Measurements from ENCODE around the gene TFF3.

Gene TFF3

GRCh38 chr21:42330380-42331371 is 15.5 kb upstream of the TFF3 start:
- DNase-seq = no peak
- in situ Hi-C loops (cut with HindIII; ENCODE audit: low pct_ligation_motif_present, low pct_unique_long_range_greater_than_20kb, low sequenced_read_pairs) = no loop called here

- in situ Hi-C loops (cut with HindIII; ENCODE audit: low pct_ligation_motif_present, low pct_unique_long_range_greater_than_20kb, low sequenced_read_pairs) = no loop called here
- DNase-seq = no peak
These were observed 9.7 kb upstream of the TFF3 start for GRCh38 chr21:42324896-42325295.

- in situ Hi-C loops (cut with HindIII; ENCODE audit: low pct_ligation_motif_present, low pct_unique_long_range_greater_than_20kb, low sequenced_read_pairs) = no loop called here
These were observed 6.6 kb upstream of the TFF3 start for GRCh38 chr21:42321845-42322244.

GRCh38 chr21:42321231-42321630 is 6.0 kb upstream of the TFF3 start:
- in situ Hi-C loops (cut with HindIII; ENCODE audit: low pct_ligation_motif_present, low pct_unique_long_range_greater_than_20kb, low sequenced_read_pairs) = no loop called here
- no peak for DNase-seq

More at GRCh38 chr21:42321845-42322244, 6.6 kb upstream of the TFF3 start:
- DNase-seq = no peak

- no peak for DNase-seq
- in situ Hi-C loops (cut with HindIII; ENCODE audit: low pct_ligation_motif_present, low pct_unique_long_range_greater_than_20kb, low sequenced_read_pairs) = no loop called here
These were observed 5.6 kb upstream of the TFF3 start for GRCh38 chr21:42320791-42321190.

- no peak for DNase-seq
- in situ Hi-C loops (cut with HindIII; ENCODE audit: low pct_ligation_motif_present, low pct_unique_long_range_greater_than_20kb, low sequenced_read_pairs) = no loop called here
These were observed 4.8 kb upstream of the TFF3 start for GRCh38 chr21:42319851-42320572.

GRCh38 chr21:42319376-42319775 is 4.2 kb upstream of the TFF3 start:
- in situ Hi-C loops (cut with HindIII; ENCODE audit: low pct_ligation_motif_present, low pct_unique_long_range_greater_than_20kb, low sequenced_read_pairs) = no loop called here
- DNase-seq = no peak

- in situ Hi-C loops (cut with HindIII; ENCODE audit: low pct_ligation_motif_present, low pct_unique_long_range_greater_than_20kb, low sequenced_read_pairs) = no loop called here
These were observed 2.9 kb upstream of the TFF3 start for GRCh38 chr21:42317826-42318746.

GRCh38 chr21:42317341-42317741 is 2.1 kb upstream of the TFF3 start:
- DNase-seq = no peak
- in situ Hi-C loops (cut with HindIII; ENCODE audit: low pct_ligation_motif_present, low pct_unique_long_range_greater_than_20kb, low sequenced_read_pairs) = no loop called here

More at GRCh38 chr21:42317826-42318746, 2.9 kb upstream of the TFF3 start:
- no peak for DNase-seq

GRCh38 chr21:42316891-42317290 is 1.7 kb upstream of the TFF3 start:
- in situ Hi-C loops (cut with HindIII; ENCODE audit: low pct_ligation_motif_present, low pct_unique_long_range_greater_than_20kb, low sequenced_read_pairs) = no loop called here
- no peak for DNase-seq

GRCh38 chr21:42314616-42315295 is 453 bp downstream of the TFF3 start:
- in situ Hi-C loops (cut with HindIII; ENCODE audit: low pct_ligation_motif_present, low pct_unique_long_range_greater_than_20kb, low sequenced_read_pairs) = no loop called here
- DNase-seq = no peak

GRCh38 chr21:42313501-42313969 is 1.7 kb downstream of the TFF3 start:
- in situ Hi-C loops (cut with HindIII; ENCODE audit: low pct_ligation_motif_present, low pct_unique_long_range_greater_than_20kb, low sequenced_read_pairs) = no loop called here
- no peak for DNase-seq

GRCh38 chr21:42312626-42313104 is 2.5 kb downstream of the TFF3 start:
- no peak for DNase-seq
- in situ Hi-C loops (cut with HindIII; ENCODE audit: low pct_ligation_motif_present, low pct_unique_long_range_greater_than_20kb, low sequenced_read_pairs) = no loop called here

- in situ Hi-C loops (cut with HindIII; ENCODE audit: low pct_ligation_motif_present, low pct_unique_long_range_greater_than_20kb, low sequenced_read_pairs) = no loop called here
- no peak for DNase-seq
These were observed 3.2 kb downstream of the TFF3 start for GRCh38 chr21:42311816-42312625.

- DNase-seq = no peak
- in situ Hi-C loops (cut with HindIII; ENCODE audit: low pct_ligation_motif_present, low pct_unique_long_range_greater_than_20kb, low sequenced_read_pairs) = no loop called here
These were observed 4.0 kb downstream of the TFF3 start for GRCh38 chr21:42311160-42311559.

GRCh38 chr21:42310411-42311001 is 4.7 kb downstream of the TFF3 start:
- no peak for DNase-seq
- in situ Hi-C loops (cut with HindIII; ENCODE audit: low pct_ligation_motif_present, low pct_unique_long_range_greater_than_20kb, low sequenced_read_pairs) = no loop called here

GRCh38 chr21:42309753-42310213 is 5.4 kb downstream of the TFF3 start:
- in situ Hi-C loops (cut with HindIII; ENCODE audit: low pct_ligation_motif_present, low pct_unique_long_range_greater_than_20kb, low sequenced_read_pairs) = no loop called here
- peak; percentile 25 for DNase-seq

All from ACHN (cell line).